ENCODE results near the gene CRYL1. TPM values are rescaled to one million over a fixed set of nuclear protein-coding genes. Genes with fewer than 3 reads are reported as not detected.

CRYL1 gene
- total and polyA plus RNA-seq, 2 donors (not counting 1 experiment from before 2014, with no cell fraction given) = 6.5 to 15.1 TPM

- no peak overlapping the region for H3K4me3 Mint-ChIP-seq
- Histone ChIP-seq H3K9ac (ENCODE audit: low read length) (no peak overlapping the region), H3K9me3 (ENCODE audit: control extremely low read depth in 1 of 3, control insufficient read depth in 2 of 3, insufficient read depth in 1 of 3, low read length in 2 of 3) (peaks cover 0 to 2% (median 0%) of the 10 kb centered on the region in 3 donors), H3K36me3 (replicated peaks in 1 of 2; ENCODE audit: control extremely low read depth in 1 of 2, control insufficient read depth in 1 of 2, extremely low read depth in 1 of 2, insufficient read depth in 2 of 2, low read length in 1 of 2) (no peaks in the 10 kb centered on the region), H4K20me1 (ENCODE audit: control insufficient read depth, insufficient read depth, low read length, poor library complexity, severe bottlenecking) (no peaks in the 10 kb centered on the region), H3K79me2 (ENCODE audit: control insufficient read depth, insufficient read depth, low read length) (no peaks in the 10 kb centered on the region), H3K4me2 (replicated peaks; ENCODE audit: low read depth, low read length, poor library complexity, severe bottlenecking) (no peak overlapping the region), H3K4me3 (ENCODE audit: control extremely low read depth in 1 of 5, extremely low read depth in 1 of 5, insufficient read depth in 1 of 5, low read depth in 2 of 5, low read length in 4 of 5) (no peak overlapping the region), H2AFZ (ENCODE audit: insufficient read depth, low read depth, low read length, poor library complexity, severe bottlenecking) (no peak overlapping the region), H3K4me1 (ENCODE audit: control insufficient read depth in 2 of 2, insufficient read depth in 2 of 2, low read length in 2 of 2) (no peaks in the 10 kb centered on the region), H3K27me3 (replicated peaks in 1 of 4; ENCODE audit: control extremely low read depth in 1 of 4, control insufficient read depth in 3 of 4, insufficient read depth in 4 of 4, low read length in 3 of 4) (no peaks in the 10 kb centered on the region), H3K27ac (ENCODE audit: low read length in 2 of 2) (no peak overlapping the region)
- ChIA-PET CTCF (no interaction called here), POLR2A (no interaction called here)
- TF ChIP-seq CTCF (IDR thresholded peaks at IDR 0.05) (no peak), EZH2 (IDR thresholded peaks at IDR 0.05; ENCODE audit: borderline replicate concordance, insufficient read depth, low read depth, low read length, poor library complexity, severe bottlenecking) (no peak)
- H3K4me1 Mint-ChIP-seq = no peaks in the 10 kb centered on the region
- intact Hi-C loops (cut with micrococcal nuclease) = no loop called here
- peaks cover 4% of the 10 kb centered on the region for H3K9me3 Mint-ChIP-seq (ENCODE audit: insufficient read depth)
- ATAC-seq (ENCODE audit: low read depth) (no peak), DNase-seq (no peak)
- WGBS (ENCODE audit: insufficient coverage) = 93% methylated on average over 3 of the region's 6 CpGs
- H3K27ac Mint-ChIP-seq = no peak overlapping the region
- H3K27me3 Mint-ChIP-seq = no peaks in the 10 kb centered on the region
Observed at GRCh38 chr13:20438801-20439200, 86.9 kb downstream of the CRYL1 start.

GRCh38 chr13:20436505-20436904 lies 89.2 kb downstream of the CRYL1 start:
- H3K27ac Mint-ChIP-seq = no peak overlapping the region
- CTCF ChIA-PET = no interaction called here
- peaks cover 4% of the 10 kb centered on the region for H3K9me3 Mint-ChIP-seq (ENCODE audit: insufficient read depth)
- no peak overlapping the region for H2AFZ ChIP-seq (ENCODE audit: insufficient read depth, low read depth, low read length, poor library complexity, severe bottlenecking)
- no peaks in the 10 kb centered on the region for H3K4me1 ChIP-seq (ENCODE audit: control insufficient read depth in 2 of 2, insufficient read depth in 2 of 2, low read length in 2 of 2)
- no peak overlapping the region for H3K4me3 Mint-ChIP-seq
- no peaks in the 10 kb centered on the region for H3K27me3 Mint-ChIP-seq
- TF ChIP-seq CTCF (IDR thresholded peaks at IDR 0.05) = no peak
- no peak for TF ChIP-seq EZH2 (IDR thresholded peaks at IDR 0.05; ENCODE audit: borderline replicate concordance, insufficient read depth, low read depth, low read length, poor library complexity, severe bottlenecking)
- 98% methylated on average over 10 of the region's 10 CpGs for WGBS (ENCODE audit: insufficient coverage)
- no peaks in the 10 kb centered on the region for H4K20me1 ChIP-seq (ENCODE audit: control insufficient read depth, insufficient read depth, low read length, poor library complexity, severe bottlenecking)
- no peaks in the 10 kb centered on the region for H3K27me3 ChIP-seq (replicated peaks in 1 of 4; ENCODE audit: control extremely low read depth in 1 of 4, control insufficient read depth in 3 of 4, insufficient read depth in 4 of 4, low read length in 3 of 4)
- H3K9ac ChIP-seq (ENCODE audit: low read length) = no peak overlapping the region
- H3K27ac ChIP-seq (ENCODE audit: low read length in 2 of 2) = no peak overlapping the region
- POLR2A ChIA-PET = no interaction called here
- no peak for ATAC-seq (ENCODE audit: low read depth)
- H3K36me3 ChIP-seq (replicated peaks in 1 of 2; ENCODE audit: control extremely low read depth in 1 of 2, control insufficient read depth in 1 of 2, extremely low read depth in 1 of 2, insufficient read depth in 2 of 2, low read length in 1 of 2) = no peaks in the 10 kb centered on the region
- DNase-seq = no peak
- no peaks in the 10 kb centered on the region for H3K4me1 Mint-ChIP-seq
- no peaks in the 10 kb centered on the region for H3K79me2 ChIP-seq (ENCODE audit: control insufficient read depth, insufficient read depth, low read length)
- no peak overlapping the region for H3K4me3 ChIP-seq (ENCODE audit: control extremely low read depth in 1 of 5, extremely low read depth in 1 of 5, insufficient read depth in 1 of 5, low read depth in 2 of 5, low read length in 4 of 5)
- H3K9me3 ChIP-seq (ENCODE audit: control extremely low read depth in 1 of 3, control insufficient read depth in 2 of 3, insufficient read depth in 1 of 3, low read length in 2 of 3) = peaks cover 0 to 2% (median 0%) of the 10 kb centered on the region in 3 donors
- intact Hi-C loops (cut with micrococcal nuclease) = no loop called here
- H3K4me2 ChIP-seq (replicated peaks; ENCODE audit: low read depth, low read length, poor library complexity, severe bottlenecking) = no peak overlapping the region
